ENCODE measurements around the gene PLPP2.

- TF ChIP-seq POLR2A (IDR thresholded peaks at IDR 0.05) = no peak
- TF ChIP-seq CTCF (IDR thresholded peaks at IDR 0.05) = no peak
- no peak for TF ChIP-seq POLR2AphosphoS5 (IDR thresholded peaks at IDR 0.05)
Observed at GRCh38 chr19:310781-311496, 19.7 kb upstream of the PLPP2 start.

All from prostate gland (tissue), 2 donors.